Measurements from ENCODE around the gene KLHL18. TPM values are rescaled to one million over a fixed set of nuclear protein-coding genes. Genes with fewer than 3 reads are reported as not detected.

Gene KLHL18
- total and polyA plus RNA-seq, 2 of the 4 experiments (the other 2 are of a cell fraction) = 29.1 to 76.2 TPM

GRCh38 chr3:47276558-47276957, 6.2 kb upstream of the KLHL18 start:
- Histone ChIP-seq H3K79me1 (ENCODE audit: low read depth in 1 of 2, low read length in 2 of 2) (peaks cover 8 to 11% of the 10 kb centered on the region in 2 experiments; a peak in 3 of 4 replicates), H3K4me2 (ENCODE audit: low read depth, low read length) (no peak overlapping the region), H3K27me3 (ENCODE audit: control insufficient read depth, insufficient read depth, low read length) (no peaks in the 10 kb centered on the region), H4K20me1 (ENCODE audit: insufficient read depth, low read length) (no peaks in the 10 kb centered on the region), H4K91ac (ENCODE audit: insufficient read depth, low read depth, low read length) (no peak overlapping the region), H3K9me1 (ENCODE audit: insufficient read depth, low read length) (peaks cover 6% of the 10 kb centered on the region), H3K4me1 (ENCODE audit: control insufficient read depth, insufficient read depth, low read length) (no peaks in the 10 kb centered on the region; the same call in 1 of the 2 replicates), H2BK120ac (ENCODE audit: low read depth, low read length) (no peak overlapping the region), H2BK5ac (ENCODE audit: low read depth, low read length, poor library complexity, severe bottlenecking) (no peak overlapping the region), H4K5ac (ENCODE audit: low read depth, low read length) (no peak overlapping the region), H2BK20ac (ENCODE audit: low read depth, low read length) (no peak overlapping the region), H3K23ac (ENCODE audit: low read depth, low read length) (no peak overlapping the region), H3K18ac (ENCODE audit: low read depth, low read length) (no peak overlapping the region), H3K9ac (ENCODE audit: low read depth, low read length) (no peak overlapping the region), H3K36me3 (ENCODE audit: control insufficient read depth, insufficient read depth, low read length) (no peaks in the 10 kb centered on the region), H3K56ac (ENCODE audit: extremely low read depth, insufficient read depth, low read length) (no peak overlapping the region), H3K4ac (ENCODE audit: low read depth, low read length) (no peak overlapping the region), H3K14ac (replicated peaks; ENCODE audit: low read depth, low read length) (no peak overlapping the region), H4K8ac (ENCODE audit: low read depth in 2 of 2, low read length in 2 of 2) (no peak overlapping the region), H2AFZ (replicated peaks; ENCODE audit: low read length, poor library complexity) (no peak overlapping the region), H2AK5ac (ENCODE audit: low read depth, low read length) (no peak overlapping the region), H3K4me3 (ENCODE audit: insufficient read depth, low read depth, low read length) (no peak overlapping the region), H3K9me3 (ENCODE audit: control insufficient read depth, insufficient read depth, low read length) (no peaks in the 10 kb centered on the region), H2BK15ac (ENCODE audit: low read depth, low read length) (no peak overlapping the region), H3K27ac (ENCODE audit: insufficient read depth, low read length) (no peak overlapping the region), H2AK9ac (replicated peaks; ENCODE audit: low read depth, low read length, poor library complexity) (no peak overlapping the region)
- no CpG with 5 or more reads among the region's 4 CpGs for WGBS, 2 experiments (ENCODE audit: extremely low coverage in 2 of 2, insufficient read length in 1 of 2)
- no peak for DNase-seq
- ATAC-seq (ENCODE audit: low read depth) = no peak
- ChIA-PET POLR2A (ENCODE audit: unreplicated experiment) (no interaction called here), CTCF (no interaction called here)
- no TSS peak for BruUV-seq (replicated peaks)
- no peak for TF ChIP-seq RFX5 (IDR thresholded peaks at IDR 0.05; ENCODE audit: low read depth, low read length)
- TF ChIP-seq, protein P1, sequence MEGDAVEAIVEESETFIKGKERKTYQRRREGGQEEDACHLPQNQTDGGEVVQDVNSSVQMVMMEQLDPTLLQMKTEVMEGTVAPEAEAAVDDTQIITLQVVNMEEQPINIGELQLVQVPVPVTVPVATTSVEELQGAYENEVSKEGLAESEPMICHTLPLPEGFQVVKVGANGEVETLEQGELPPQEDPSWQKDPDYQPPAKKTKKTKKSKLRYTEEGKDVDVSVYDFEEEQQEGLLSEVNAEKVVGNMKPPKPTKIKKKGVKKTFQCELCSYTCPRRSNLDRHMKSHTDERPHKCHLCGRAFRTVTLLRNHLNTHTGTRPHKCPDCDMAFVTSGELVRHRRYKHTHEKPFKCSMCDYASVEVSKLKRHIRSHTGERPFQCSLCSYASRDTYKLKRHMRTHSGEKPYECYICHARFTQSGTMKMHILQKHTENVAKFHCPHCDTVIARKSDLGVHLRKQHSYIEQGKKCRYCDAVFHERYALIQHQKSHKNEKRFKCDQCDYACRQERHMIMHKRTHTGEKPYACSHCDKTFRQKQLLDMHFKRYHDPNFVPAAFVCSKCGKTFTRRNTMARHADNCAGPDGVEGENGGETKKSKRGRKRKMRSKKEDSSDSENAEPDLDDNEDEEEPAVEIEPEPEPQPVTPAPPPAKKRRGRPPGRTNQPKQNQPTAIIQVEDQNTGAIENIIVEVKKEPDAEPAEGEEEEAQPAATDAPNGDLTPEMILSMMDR (conservative IDR thresholded peaks at IDR 0.05; ENCODE audit: low read depth, low read length) = no peak
- no peak for TF ChIP-seq MXI1 (IDR thresholded peaks at IDR 0.05; ENCODE audit: borderline replicate concordance, low read depth, low read length)
- no peak for TF ChIP-seq MAZ (IDR thresholded peaks at IDR 0.05; ENCODE audit: borderline replicate concordance, low read depth, low read length)
- no peak for TF ChIP-seq POLR2A (IDR thresholded peaks at IDR 0.05; ENCODE audit: low read depth, low read length)
- TF ChIP-seq, protein P2, sequence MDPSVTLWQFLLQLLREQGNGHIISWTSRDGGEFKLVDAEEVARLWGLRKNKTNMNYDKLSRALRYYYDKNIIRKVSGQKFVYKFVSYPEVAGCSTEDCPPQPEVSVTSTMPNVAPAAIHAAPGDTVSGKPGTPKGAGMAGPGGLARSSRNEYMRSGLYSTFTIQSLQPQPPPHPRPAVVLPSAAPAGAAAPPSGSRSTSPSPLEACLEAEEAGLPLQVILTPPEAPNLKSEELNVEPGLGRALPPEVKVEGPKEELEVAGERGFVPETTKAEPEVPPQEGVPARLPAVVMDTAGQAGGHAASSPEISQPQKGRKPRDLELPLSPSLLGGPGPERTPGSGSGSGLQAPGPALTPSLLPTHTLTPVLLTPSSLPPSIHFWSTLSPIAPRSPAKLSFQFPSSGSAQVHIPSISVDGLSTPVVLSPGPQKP (IDR thresholded peaks at IDR 0.05; ENCODE audit: borderline replicate concordance, low read depth, low read length) = no peak
- no peak for TF ChIP-seq RAD21 (IDR thresholded peaks at IDR 0.05; ENCODE audit: low read length)
- TF ChIP-seq BHLHE40 (IDR thresholded peaks at IDR 0.05; ENCODE audit: low read depth, low read length) = no peak
- TF ChIP-seq MAFK (IDR thresholded peaks at IDR 0.05; ENCODE audit: low read depth, low read length) = no peak
- no peak for TF ChIP-seq CEBPB (IDR thresholded peaks at IDR 0.05; ENCODE audit: low read depth, low read length)
- no peak for TF ChIP-seq NFE2L2 (IDR thresholded peaks at IDR 0.05; ENCODE audit: low read depth, low read length)
- no peak for TF ChIP-seq USF2 (IDR thresholded peaks at IDR 0.05; ENCODE audit: low read depth, low read length)
- dilution Hi-C loops (cut with HindIII; ENCODE audit: low sequenced_read_pairs, unreplicated experiment) (no loop called here), in situ Hi-C loops (cut with MboI; ENCODE audit: low sequenced_read_pairs) (no loop called here), intact Hi-C loops (cut with micrococcal nuclease) (no loop called here)

All from IMR-90 (cell line).